Prostate gland (tissue), 2 donors: Measurements from ENCODE around the gene RIMKLA. TPM values are rescaled to one million over a fixed set of nuclear protein-coding genes. Genes with fewer than 3 reads are reported as not detected.

Experiments used
- DNase-seq: peaks from one replicate; pipeline ENCODE4 v3.0.0-alpha.2; 2019; ENCODE audit warnings: low spot score
- H3K27ac ChIP-seq, 2 donors: fragments of 200-600 bp; sonication (generic); 2 replicates each; pipeline ENCODE4 v1.5.1; 2017 to 2019
- H3K27me3 ChIP-seq: fragments of 200-600 bp; sonication (generic); replicated peaks from 2 replicates; pipeline ENCODE4 v1.5.1; 2019; ENCODE audit not compliant: insufficient read depth
- H3K36me3 ChIP-seq, 2 donors: fragments of 200-600 bp; sonication (generic); 1 replicate in 1 of 2; 2 replicates in 1 of 2; pipeline versions ENCODE4 v1.5.1 to v1.8.1; 2017 to 2019
- H3K4me1 ChIP-seq: fragments of 200-600 bp; sonication (generic); replicated peaks from 2 replicates; pipeline ENCODE4 v1.5.1; 2019
- H3K4me3 ChIP-seq, 2 donors: fragments of 200-600 bp; sonication (generic); 2 replicates each; pipeline ENCODE4 v1.5.1; 2017 to 2019
- H3K9me3 ChIP-seq: fragments of 200-600 bp; sonication (generic); 2 replicates; pipeline ENCODE4 v1.5.1; 2017
- CTCF ChIP-seq, 4 experiments: fragments of 200-600 bp in 2 of 4; fragments of 450-650 bp in 2 of 4; sonication (generic) in 2 of 4; IDR thresholded peaks; 1 replicate in 3 of 4; 2 replicates in 1 of 4; pipeline ENCODE4 v1.5.1; 2016 to 2019; ENCODE audit warnings: antibody characterized with exemption in 4 of 4, mild to moderate bottlenecking in 2 of 4, moderate library complexity in 2 of 4
- POLR2A ChIP-seq: fragments of 450-650 bp; IDR thresholded peaks from one replicate; pipeline ENCODE4 v1.6.1; 2016; ENCODE audit warnings: antibody characterized with exemption, mild to moderate bottlenecking
- POLR2AphosphoS5 ChIP-seq: sonication (generic); formaldehyde crosslinking; IDR thresholded peaks from one replicate; pipeline ENCODE4 v1.6.1; 2017; ENCODE audit warnings: antibody characterized with exemption
- whole genome bisulfite sequencing: methylation state at CpG from one replicate; pipeline ENCODE4 v1.1.5; 2018; 5-methylcytosine and 5-hydroxymethylcytosine counted together
- intact Hi-C: fragments of 100-400 bp; cut with DNase I; formaldehyde crosslinking; loops from one replicate; pipeline ENCODE4 v1.14.2; 2022
- total RNA-seq, 2 donors: library from RNA; depleted of rRNA; stranded (reverse); fragments of >200 nt; gene quantifications; one replicate each; pipeline ENCODE4 v1.1.0, GENCODE V29; 2016

The RIMKLA gene
- total RNA-seq, 2 donors from 2014 or later, result 1.4 to 2.3 TPM

DNA sequence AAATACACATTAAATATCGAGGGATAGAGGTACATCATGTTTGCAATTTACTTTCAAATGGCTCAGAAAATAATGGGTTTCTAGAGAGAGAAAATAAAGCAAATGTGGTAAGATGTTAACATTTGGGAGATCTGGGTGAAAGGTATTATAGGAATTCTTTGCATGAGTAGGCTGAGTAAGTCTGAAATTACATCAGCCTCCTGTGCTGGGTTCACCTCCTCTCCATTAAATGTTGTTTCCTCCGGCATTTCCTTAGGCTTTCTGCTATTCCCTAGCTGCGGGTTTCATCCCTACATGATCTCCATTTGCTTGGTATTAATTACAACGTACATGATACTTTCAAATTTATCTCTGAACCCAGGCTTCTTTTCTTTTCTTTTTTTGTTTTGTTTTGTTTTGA, 43.6 kb downstream of the RIMKLA start:
- 93% methylated on average over 4 of the region's 4 CpGs for WGBS
- no peak for TF ChIP-seq CTCF (IDR thresholded peaks at IDR 0.05)
- no peak for TF ChIP-seq POLR2A
- TF ChIP-seq POLR2AphosphoS5, result no peak
- intact Hi-C loops, result no loop called here
- no peak for DNase-seq
- Histone ChIP-seq H3K9me3 (no peaks in the 10 kb centered on the region), H3K27ac (no peak overlapping the region), H3K4me1 (no peaks in the 10 kb centered on the region), H3K27me3 (no peaks in the 10 kb centered on the region), H3K36me3 (no peaks in the 10 kb centered on the region), H3K4me3 (no peak overlapping the region)

- Histone ChIP-seq H3K36me3 (no peaks in the 10 kb centered on the region), H3K4me3 (no peak overlapping the region), H3K4me1 (no peaks in the 10 kb centered on the region), H3K9me3 (no peaks in the 10 kb centered on the region), H3K27ac (no peak overlapping the region), H3K27me3 (no peaks in the 10 kb centered on the region)
- DNase-seq, result no peak
- intact Hi-C loops, result no loop called here
- WGBS, result 83% methylated on average over 4 of the region's 4 CpGs
- TF ChIP-seq CTCF (IDR thresholded peaks at IDR 0.05), result no peak
- no peak for TF ChIP-seq POLR2A
- TF ChIP-seq POLR2AphosphoS5, result no peak
Measured at GRCh38 chr1:42427240-42427639, 46.6 kb downstream of the RIMKLA start.

GRCh38 chr1:42429603-42430002, 49.0 kb downstream of the RIMKLA start:
- DNase-seq, result no peak
- TF ChIP-seq POLR2AphosphoS5 (no peak), POLR2A (no peak), CTCF (IDR thresholded peaks at IDR 0.05) (no peak)
- Histone ChIP-seq H3K4me3 (no peak overlapping the region), H3K27me3 (no peaks in the 10 kb centered on the region), H3K9me3 (no peaks in the 10 kb centered on the region), H3K36me3 (no peaks in the 10 kb centered on the region), H3K27ac (no peak overlapping the region), H3K4me1 (no peaks in the 10 kb centered on the region)
- WGBS, result 64% methylated on average over 1 of the region's 1 CpG
- intact Hi-C loops, result no loop called here

DNA sequence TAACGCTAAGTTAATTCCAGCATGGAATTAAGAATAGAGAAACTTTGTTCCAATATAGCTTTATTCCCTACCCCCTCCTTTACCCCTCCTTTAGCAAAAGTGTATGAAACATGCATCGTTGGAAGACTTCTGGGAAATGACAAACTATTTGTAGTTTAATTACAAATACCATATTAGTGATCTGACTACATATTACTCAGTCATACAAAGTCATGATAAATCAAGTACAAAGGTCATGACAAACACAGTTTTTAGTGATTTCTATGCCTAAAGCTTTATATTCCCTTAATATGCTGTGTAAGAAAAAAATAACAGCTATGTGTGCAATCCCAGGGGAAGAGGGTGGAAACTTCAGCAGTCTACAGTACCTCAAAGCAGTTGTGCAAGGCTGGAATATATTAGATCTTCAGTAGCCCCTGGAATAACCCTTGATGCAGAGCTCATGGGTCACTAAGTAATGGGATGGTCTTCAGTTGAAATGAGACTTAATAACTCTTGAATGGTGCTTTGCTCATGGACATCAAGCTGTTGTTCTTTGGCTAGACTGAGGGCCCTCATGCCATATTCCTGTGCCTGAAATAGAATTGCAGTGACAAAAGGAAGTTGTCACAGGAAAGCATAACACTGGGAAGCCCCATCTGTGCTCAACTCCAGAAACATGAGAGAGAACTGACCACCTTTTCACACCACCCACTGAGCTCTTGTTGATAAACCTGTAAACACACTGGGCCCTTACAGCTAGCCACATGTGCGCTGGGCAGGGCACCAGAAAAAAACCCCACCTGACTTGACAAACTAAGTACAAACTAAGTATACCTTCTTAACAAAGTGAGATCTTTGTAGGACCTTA, 49.9 kb downstream of the RIMKLA start:
- Histone ChIP-seq H3K36me3 (no peaks in the 10 kb centered on the region), H3K4me1 (no peaks in the 10 kb centered on the region), H3K4me3 (no peak overlapping the region), H3K27me3 (no peaks in the 10 kb centered on the region), H3K27ac (no peak overlapping the region), H3K9me3 (no peaks in the 10 kb centered on the region)
- no peak for TF ChIP-seq POLR2A
- no peak for TF ChIP-seq CTCF (IDR thresholded peaks at IDR 0.05)
- TF ChIP-seq POLR2AphosphoS5, result no peak
- no peak for DNase-seq
- intact Hi-C loops, result no loop called here
- WGBS, result 88% methylated on average over 3 of the region's 3 CpGs

- Histone ChIP-seq H3K4me1 (no peaks in the 10 kb centered on the region), H3K27ac (no peak overlapping the region), H3K27me3 (no peaks in the 10 kb centered on the region), H3K9me3 (no peaks in the 10 kb centered on the region), H3K36me3 (no peaks in the 10 kb centered on the region), H3K4me3 (no peak overlapping the region)
- intact Hi-C loops, result no loop called here
- WGBS, result 74% methylated on average over 3 of the region's 3 CpGs
- no peak for DNase-seq
- TF ChIP-seq POLR2AphosphoS5 (no peak), POLR2A (no peak), CTCF (IDR thresholded peaks at IDR 0.05) (no peak)
Measured at GRCh38 chr1:42431514-42431913, 50.9 kb downstream of the RIMKLA start.
